Body of pancreas (tissue), 4 donors: Measurements from ENCODE around the gene WNT10A. TPM values are rescaled to one million over a fixed set of nuclear protein-coding genes. Genes with fewer than 3 reads are reported as not detected.

Experiments
- ATAC-seq: fragments of 150-250 bp; one replicate; pipeline ENCODE4 v1.9.1; 2016
- DNase-seq, 4 donors: peaks; one replicate each; pipeline ENCODE4 v3.0.0-alpha.2; 2019
- H3K27ac ChIP-seq, 4 donors: fragments of 200-600 bp; sonication (generic); 1 replicate in 3 of 4; 2 replicates in 1 of 4; pipeline versions ENCODE4 v1.5.1 to v1.6.1; 2016 to 2019; ENCODE audit warnings: mild to moderate bottlenecking in 1 of 4, mixed read lengths in 1 of 4, moderate library complexity in 1 of 4
- H3K27me3 ChIP-seq, 2 donors: fragments of 200-600 bp; sonication (generic); one replicate each; pipeline ENCODE4 v1.6.0; 2016; ENCODE audit warnings: mild to moderate bottlenecking in 1 of 2
- H3K36me3 ChIP-seq, 2 donors: fragments of 200-600 bp; sonication (generic); replicated peaks in 1 of 2; 2 replicates each; pipeline ENCODE4 v1.5.1; 2016; ENCODE audit warnings: low read depth in 2 of 2; ENCODE audit not compliant: insufficient read depth in 1 of 2
- H3K4me1 ChIP-seq: fragments of 200-600 bp; sonication (generic); one replicate; pipeline ENCODE4 v1.6.0; 2016
- H3K4me3 ChIP-seq, 2 donors: fragments of 200-600 bp; sonication (generic); 1 replicate in 1 of 2; 2 replicates in 1 of 2; pipeline ENCODE4 v1.5.1; 2016 to 2019
- H3K9me3 ChIP-seq, 3 donors: fragments of 200-600 bp; sonication (generic); 1 replicate in 2 of 3; 2 replicates in 1 of 3; pipeline ENCODE4 v1.5.1; 2016
- POLR2A ChIP-seq, 3 donors: fragments of 450-650 bp; IDR thresholded peaks; one replicate each; pipeline ENCODE4 v1.6.1; 2016; ENCODE audit warnings: antibody characterized with exemption in 3 of 3, mild to moderate bottlenecking in 2 of 3
- WGBS, 2 donors: methylation state at CpG; one replicate each; pipeline ENCODE4 v1.1.5; 2017; 5-methylcytosine and 5-hydroxymethylcytosine counted together
- intact Hi-C: fragments of 100-400 bp; cut with DNase I; formaldehyde crosslinking; loops from one replicate; pipeline ENCODE4 v1.15.1; 2023
- total RNA-seq, 2 donors: library from RNA; depleted of rRNA; stranded (reverse); fragments of >200 nt; gene quantifications; one replicate each; pipeline ENCODE4 v1.1.0, GENCODE V29; 2016
- TF ChIP-seq, protein P1 (sequence below), 7 experiments: fragments of 450-650 bp in 4 of 7; fragments of 200-600 bp in 3 of 7; sonication (generic) in 3 of 7; IDR thresholded peaks; one replicate each; pipeline ENCODE4 v1.5.1; 2016 to 2019; ENCODE audit warnings: antibody characterized with exemption in 7 of 7

The WNT10A gene
- total RNA-seq, 2 donors from 2014 or later = 0.52 TPM; not detected in 1

DNA sequence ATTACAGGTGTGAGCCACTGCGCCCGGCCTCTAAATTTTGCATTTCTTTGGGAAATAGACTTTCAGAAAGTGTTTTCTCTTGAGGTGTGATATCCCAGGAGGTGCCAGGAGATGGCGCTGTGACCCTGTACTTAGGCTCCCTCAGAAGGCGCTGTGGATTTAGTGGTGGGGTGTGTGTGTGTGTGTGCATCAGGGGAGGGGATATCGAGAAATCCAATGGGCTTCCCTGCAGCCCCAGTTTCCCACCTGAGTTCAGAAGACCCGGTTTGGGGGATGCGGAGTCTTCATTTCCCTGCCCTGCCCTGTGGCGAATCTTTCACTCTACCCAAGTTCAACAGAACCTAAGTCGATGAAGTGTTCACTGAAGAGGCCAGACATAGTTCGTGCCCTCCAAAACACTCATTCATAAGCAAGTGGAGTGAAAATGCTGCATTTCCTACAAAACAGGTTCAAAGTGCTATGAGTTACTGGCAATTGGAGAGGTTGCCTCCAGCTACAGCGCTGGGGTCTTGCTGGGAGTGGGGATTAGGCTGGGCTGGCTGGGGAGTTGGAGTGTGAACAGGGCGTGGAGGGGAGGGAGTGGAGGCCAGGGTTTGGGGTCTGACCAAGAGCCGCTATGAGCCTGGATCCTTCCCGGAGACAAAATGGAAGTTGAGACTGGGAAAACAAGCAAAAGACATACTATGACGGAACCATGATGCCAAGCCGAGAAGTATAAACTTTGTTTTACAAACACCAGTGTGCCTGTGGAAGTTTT is 27.6 kb upstream of the WNT10A start:
- no peaks in the 10 kb centered on the region for H3K27me3 ChIP-seq
- no peaks in the 10 kb centered on the region for H3K36me3 ChIP-seq
- WGBS, 2 donors = 17 to 19% methylated on average over 14 to 16 of the region's 16 CpGs
- H3K27ac ChIP-seq = no peak overlapping the region
- H3K4me3 ChIP-seq = no peak overlapping the region
- ATAC-seq (peak; percentile 65), DNase-seq (peak; percentile 59 to 74 (median 62))
- no peaks in the 10 kb centered on the region for H3K9me3 ChIP-seq
- intact Hi-C loops = loop anchor here (10.0 kb wide), 1 partner anchor 148 kb away; no protein-coding TSS in a partner anchor
- peaks cover 8% of the 10 kb centered on the region for H3K4me1 ChIP-seq
- TF ChIP-seq, protein P1, sequence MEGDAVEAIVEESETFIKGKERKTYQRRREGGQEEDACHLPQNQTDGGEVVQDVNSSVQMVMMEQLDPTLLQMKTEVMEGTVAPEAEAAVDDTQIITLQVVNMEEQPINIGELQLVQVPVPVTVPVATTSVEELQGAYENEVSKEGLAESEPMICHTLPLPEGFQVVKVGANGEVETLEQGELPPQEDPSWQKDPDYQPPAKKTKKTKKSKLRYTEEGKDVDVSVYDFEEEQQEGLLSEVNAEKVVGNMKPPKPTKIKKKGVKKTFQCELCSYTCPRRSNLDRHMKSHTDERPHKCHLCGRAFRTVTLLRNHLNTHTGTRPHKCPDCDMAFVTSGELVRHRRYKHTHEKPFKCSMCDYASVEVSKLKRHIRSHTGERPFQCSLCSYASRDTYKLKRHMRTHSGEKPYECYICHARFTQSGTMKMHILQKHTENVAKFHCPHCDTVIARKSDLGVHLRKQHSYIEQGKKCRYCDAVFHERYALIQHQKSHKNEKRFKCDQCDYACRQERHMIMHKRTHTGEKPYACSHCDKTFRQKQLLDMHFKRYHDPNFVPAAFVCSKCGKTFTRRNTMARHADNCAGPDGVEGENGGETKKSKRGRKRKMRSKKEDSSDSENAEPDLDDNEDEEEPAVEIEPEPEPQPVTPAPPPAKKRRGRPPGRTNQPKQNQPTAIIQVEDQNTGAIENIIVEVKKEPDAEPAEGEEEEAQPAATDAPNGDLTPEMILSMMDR (IDR thresholded peaks at IDR 0.05) = peak; percentile 35 to 81 (median 64)
- TF ChIP-seq POLR2A (IDR thresholded peaks at IDR 0.05) = no peak

DNA sequence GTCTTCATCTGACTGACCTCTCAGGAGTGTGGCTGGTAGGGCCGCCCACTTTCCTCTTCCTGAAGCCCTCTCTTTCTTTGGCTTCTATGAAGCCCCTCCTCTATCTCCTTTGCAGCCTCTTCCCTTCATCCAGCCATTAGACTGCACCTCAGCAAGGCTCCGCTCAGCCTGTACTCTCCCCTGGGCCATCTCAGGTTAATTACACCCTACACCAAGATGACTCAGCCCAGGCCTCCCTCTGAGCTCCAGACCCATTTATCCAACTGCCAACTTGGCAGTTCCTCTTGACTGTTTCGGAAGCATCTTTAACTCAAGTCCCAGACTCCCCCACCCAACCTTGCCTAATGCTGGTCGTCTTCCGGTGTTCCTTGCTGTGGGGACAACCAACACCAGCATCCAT is 26.9 kb upstream of the WNT10A start:
- no peak overlapping the region for H3K4me3 ChIP-seq

DNA sequence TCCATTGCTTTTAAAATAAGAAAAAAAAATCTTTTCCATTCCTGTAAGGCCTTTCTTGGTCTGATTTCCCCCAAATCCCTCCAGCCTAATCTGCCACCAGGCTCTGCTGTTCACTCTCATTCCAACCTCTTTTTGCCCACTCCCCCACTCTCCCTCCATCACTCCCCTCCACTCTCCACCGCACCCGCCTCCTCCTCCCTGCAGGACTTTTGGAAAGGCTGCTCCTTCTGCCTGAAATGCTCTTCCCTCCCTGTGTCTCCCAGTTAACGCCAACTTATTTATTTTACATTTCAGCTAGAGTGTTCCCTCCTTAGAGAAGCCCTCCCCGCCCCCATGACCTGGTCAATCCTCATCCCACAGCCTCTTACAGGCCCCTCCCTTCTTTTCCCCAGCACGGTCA is 25.8 kb upstream of the WNT10A start:
- no peak for ATAC-seq
- Histone ChIP-seq H3K27ac (no peak overlapping the region), H3K9me3 (no peaks in the 10 kb centered on the region), H3K4me3 (no peak overlapping the region), H3K36me3 (no peaks in the 10 kb centered on the region), H3K4me1 (peaks cover 16% of the 10 kb centered on the region), H3K27me3 (peaks cover 0 to 1% of the 10 kb centered on the region in 2 donors)
- 45 to 47% methylated on average over 5 of the region's 5 CpGs for WGBS, 2 donors
- TF ChIP-seq, protein P1 (IDR thresholded peaks at IDR 0.05) = no peak
- no peak for TF ChIP-seq POLR2A (IDR thresholded peaks at IDR 0.05)
- DNase-seq = no peak
- intact Hi-C loops = loop anchor here (10.0 kb wide), 1 partner anchor 150 kb away; no protein-coding TSS in a partner anchor

More for the DNA sequence above, 26.9 kb upstream of the WNT10A start:
- peaks cover 8% of the 10 kb centered on the region for H3K4me1 ChIP-seq
- no peaks in the 10 kb centered on the region for H3K27me3 ChIP-seq
- no peak overlapping the region for H3K27ac ChIP-seq
- H3K9me3 ChIP-seq = no peaks in the 10 kb centered on the region
- TF ChIP-seq, protein P1 (IDR thresholded peaks at IDR 0.05) = no peak
- TF ChIP-seq POLR2A (IDR thresholded peaks at IDR 0.05) = no peak
- intact Hi-C loops = loop anchor here (10.0 kb wide), 1 partner anchor 149 kb away; no protein-coding TSS in a partner anchor
- 38 to 52% methylated on average over 5 of the region's 5 CpGs for WGBS, 2 donors
- ATAC-seq = no peak
- H3K36me3 ChIP-seq = no peaks in the 10 kb centered on the region
- no peak for DNase-seq

DNA sequence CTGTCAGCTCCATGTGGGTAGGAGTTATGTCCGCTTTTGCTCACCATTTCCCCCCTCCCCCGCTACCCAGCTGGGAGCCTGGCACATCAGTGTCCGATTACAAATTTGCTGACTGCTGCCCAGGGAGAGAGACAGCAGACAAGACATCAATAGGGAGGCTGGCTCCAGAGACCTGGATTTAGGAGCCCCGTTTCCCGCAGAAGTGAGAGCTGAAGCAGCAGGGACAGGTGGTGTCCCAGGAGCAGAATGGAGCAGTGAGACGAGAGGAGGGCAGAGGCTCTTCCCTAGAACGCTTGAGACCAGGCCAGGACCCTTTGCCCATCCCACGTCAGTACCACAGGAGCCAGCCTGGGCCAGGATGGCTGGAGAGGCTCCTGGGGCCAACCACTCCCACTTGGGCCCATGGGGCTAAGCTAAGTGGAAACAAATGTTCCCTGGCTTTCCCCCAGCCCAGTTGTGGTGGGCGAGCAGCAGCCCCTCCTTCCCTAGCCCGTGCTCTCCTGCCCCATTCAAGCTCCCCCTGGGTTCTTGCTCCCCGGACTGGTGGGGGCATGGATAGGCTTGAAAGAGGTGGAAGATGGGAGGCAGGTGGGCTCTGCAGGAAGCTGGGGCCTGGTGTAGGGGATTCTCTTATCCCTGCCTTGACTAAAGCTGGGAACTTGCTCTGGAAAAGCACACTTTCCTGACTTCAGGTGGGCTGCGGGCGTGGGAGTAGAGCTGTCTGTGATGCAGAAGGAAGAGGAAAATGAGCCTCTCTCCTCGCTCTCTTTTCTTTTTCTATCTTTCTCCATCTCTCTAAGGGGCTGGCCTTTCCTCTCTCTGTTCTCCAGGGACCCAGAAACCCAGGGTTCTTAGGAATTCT is 25.1 kb upstream of the WNT10A start:
- peaks cover 0 to 8% of the 10 kb centered on the region in 2 donors for H3K27me3 ChIP-seq
- intact Hi-C loops = loop anchor here (10.0 kb wide), 1 partner anchor 151 kb away; no protein-coding TSS in a partner anchor

More for the DNA sequence above, 25.1 kb upstream of the WNT10A start:
- H3K4me1 ChIP-seq = peaks cover 23% of the 10 kb centered on the region
- H3K9me3 ChIP-seq = no peaks in the 10 kb centered on the region
- TF ChIP-seq, protein P1 (IDR thresholded peaks at IDR 0.05) = no peak
- TF ChIP-seq POLR2A (IDR thresholded peaks at IDR 0.05) = no peak
- DNase-seq = no peak
- no peak overlapping the region for H3K4me3 ChIP-seq
- H3K27ac ChIP-seq = no peak overlapping the region
- 34 to 46% methylated on average over 13 to 14 of the region's 14 CpGs for WGBS, 2 donors
- no peaks in the 10 kb centered on the region for H3K36me3 ChIP-seq
- no peak for ATAC-seq
